GM12878 (cell line): Measurements from ENCODE around the gene EFCAB13.

ENCODE experiments used
- CREB1 ChIP-seq: IDR thresholded peaks from 2 replicates; pipeline ENCODE4 v1.6.1; 2012; ENCODE audit warnings: low read depth, mild to moderate bottlenecking, inconsistent platforms
- CTCF ChIP-seq, 3 experiments: IDR thresholded peaks in 2 of 3; conservative IDR thresholded peaks in 1 of 3; 2 replicates each; pipeline ENCODE4 v1.5.1; 2011; ENCODE audit warnings: low read depth in 3 of 3, low read length in 3 of 3, mild to moderate bottlenecking in 3 of 3, control low read depth in 2 of 3, moderate library complexity in 2 of 3, inconsistent platforms in 1 of 3, mixed read lengths in 1 of 3; ENCODE audit not compliant: control insufficient read depth in 2 of 3, insufficient read depth in 1 of 3; ENCODE audit errors: extremely low read depth in 1 of 3
- E2F4 ChIP-seq: IDR thresholded peaks from 2 replicates; pipeline ENCODE4 v1.6.1; 2012; ENCODE audit warnings: low read depth, low read length, improper control_type of control experiment
- EZH2 ChIP-seq: IDR thresholded peaks from 2 replicates; pipeline ENCODE4 v1.6.1; 2012; ENCODE audit warnings: low read depth, mild to moderate bottlenecking, control low read depth, inconsistent platforms, low read length, borderline replicate concordance; ENCODE audit not compliant: control insufficient read depth
- NFYA ChIP-seq: IDR thresholded peaks from 2 replicates; pipeline ENCODE4 v1.6.1; 2011; ENCODE audit warnings: low read depth, mild to moderate bottlenecking, low read length, improper control_type of control experiment, borderline replicate concordance
- POLR2A ChIP-seq: IDR thresholded peaks from 2 replicates; pipeline ENCODE4 v1.6.1; 2011; ENCODE audit warnings: low read depth, mild to moderate bottlenecking, low read length
- POLR2AphosphoS5 ChIP-seq: IDR thresholded peaks from 2 replicates; pipeline ENCODE4 v1.6.1; 2011; ENCODE audit warnings: mild to moderate bottlenecking, low read length, inconsistent platforms
- SUPT20H ChIP-seq: IDR thresholded peaks from 2 replicates; pipeline ENCODE4 v1.6.1; 2011; ENCODE audit warnings: low read depth, mild to moderate bottlenecking, low read length, moderate library complexity, borderline replicate concordance; ENCODE audit not compliant: control insufficient read depth
- SUZ12 ChIP-seq: fragments of 200-600 bp; sonication (generic); IDR thresholded peaks from one replicate; pipeline ENCODE4 v1.6.1; 2018; ENCODE audit warnings: antibody characterized with exemption, mild to moderate bottlenecking; ENCODE audit not compliant: unreplicated experiment
- YY1 ChIP-seq: IDR thresholded peaks from 2 replicates; pipeline ENCODE4 v1.6.1; 2011; ENCODE audit warnings: low read depth, mild to moderate bottlenecking, low read length
- TF ChIP-seq, protein P1 (sequence below): IDR thresholded peaks from 2 replicates; pipeline ENCODE4 v1.6.1; 2012; ENCODE audit warnings: mild to moderate bottlenecking, low read depth, low read length

- TF ChIP-seq SUPT20H: no peak
- no peak for TF ChIP-seq EZH2
- TF ChIP-seq E2F4: no peak
- no peak for TF ChIP-seq CTCF (IDR thresholded peaks at IDR 0.05 in 2 of 3, conservative IDR thresholded peaks at IDR 0.05 in 1 of 3; ENCODE audit: control insufficient read depth in 2 of 3, extremely low read depth in 1 of 3, insufficient read depth in 1 of 3, low read depth in 3 of 3, low read length in 3 of 3)
- TF ChIP-seq CREB1: no peak
- no peak for TF ChIP-seq YY1
- TF ChIP-seq POLR2AphosphoS5: no peak
- TF ChIP-seq SUZ12: no peak
- TF ChIP-seq, protein P1, sequence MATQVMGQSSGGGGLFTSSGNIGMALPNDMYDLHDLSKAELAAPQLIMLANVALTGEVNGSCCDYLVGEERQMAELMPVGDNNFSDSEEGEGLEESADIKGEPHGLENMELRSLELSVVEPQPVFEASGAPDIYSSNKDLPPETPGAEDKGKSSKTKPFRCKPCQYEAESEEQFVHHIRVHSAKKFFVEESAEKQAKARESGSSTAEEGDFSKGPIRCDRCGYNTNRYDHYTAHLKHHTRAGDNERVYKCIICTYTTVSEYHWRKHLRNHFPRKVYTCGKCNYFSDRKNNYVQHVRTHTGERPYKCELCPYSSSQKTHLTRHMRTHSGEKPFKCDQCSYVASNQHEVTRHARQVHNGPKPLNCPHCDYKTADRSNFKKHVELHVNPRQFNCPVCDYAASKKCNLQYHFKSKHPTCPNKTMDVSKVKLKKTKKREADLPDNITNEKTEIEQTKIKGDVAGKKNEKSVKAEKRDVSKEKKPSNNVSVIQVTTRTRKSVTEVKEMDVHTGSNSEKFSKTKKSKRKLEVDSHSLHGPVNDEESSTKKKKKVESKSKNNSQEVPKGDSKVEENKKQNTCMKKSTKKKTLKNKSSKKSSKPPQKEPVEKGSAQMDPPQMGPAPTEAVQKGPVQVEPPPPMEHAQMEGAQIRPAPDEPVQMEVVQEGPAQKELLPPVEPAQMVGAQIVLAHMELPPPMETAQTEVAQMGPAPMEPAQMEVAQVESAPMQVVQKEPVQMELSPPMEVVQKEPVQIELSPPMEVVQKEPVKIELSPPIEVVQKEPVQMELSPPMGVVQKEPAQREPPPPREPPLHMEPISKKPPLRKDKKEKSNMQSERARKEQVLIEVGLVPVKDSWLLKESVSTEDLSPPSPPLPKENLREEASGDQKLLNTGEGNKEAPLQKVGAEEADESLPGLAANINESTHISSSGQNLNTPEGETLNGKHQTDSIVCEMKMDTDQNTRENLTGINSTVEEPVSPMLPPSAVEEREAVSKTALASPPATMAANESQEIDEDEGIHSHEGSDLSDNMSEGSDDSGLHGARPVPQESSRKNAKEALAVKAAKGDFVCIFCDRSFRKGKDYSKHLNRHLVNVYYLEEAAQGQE: no peak
- TF ChIP-seq POLR2A: no peak
- TF ChIP-seq NFYA: no peak
Observed at GRCh38 chr17:47295874-47296255, 27.9 kb upstream of the EFCAB13 start.
